Adrenal gland (tissue), 12 donors: Measurements from ENCODE around the gene UBXN11. TPM values are rescaled to one million over a fixed set of nuclear protein-coding genes. Genes with fewer than 3 reads are reported as not detected.

Experiments
- DNase-seq, 7 donors: peaks; one replicate each; pipeline ENCODE4 v3.0.0-alpha.2; 2019 to 2020
- H3K27ac ChIP-seq, 5 donors: fragments of 200-600 bp; sonication (generic) in 4 of 5; 1 replicate in 3 of 5; 2 replicates in 2 of 5; pipeline versions ENCODE4 v1.5.1 to v1.8.0; 2016 to 2020; ENCODE audit warnings: mild to moderate bottlenecking in 1 of 5
- H3K27me3 ChIP-seq: fragments of 200-600 bp; 2 replicates; pipeline ENCODE4 v1.8.0; 2021
- H3K36me3 ChIP-seq, 2 donors: fragments of 200-600 bp; replicated peaks in 1 of 2; 1 replicate in 1 of 2; 2 replicates in 1 of 2; pipeline versions ENCODE4 v1.5.1 to v1.8.0; 2018 to 2022
- H3K4me1 ChIP-seq, 2 donors: fragments of 200-600 bp; replicated peaks in 1 of 2; 1 replicate in 1 of 2; 2 replicates in 1 of 2; pipeline versions ENCODE4 v1.5.1 to v1.8.0; 2018 to 2021
- H3K4me3 ChIP-seq, 4 donors: fragments of 200-600 bp; sonication (generic) in 3 of 4; one replicate each; pipeline ENCODE4 v1.5.1; 2016 to 2018
- H3K9me3 ChIP-seq, 3 donors: fragments of 200-600 bp; sonication (generic) in 1 of 3; replicated peaks in 1 of 3; 1 replicate in 2 of 3; 2 replicates in 1 of 3; pipeline versions ENCODE4 v1.5.1 to v1.8.0; 2016 to 2021
- POLR2A ChIP-seq, 2 donors: fragments of 450-650 bp; IDR thresholded peaks; one replicate each; pipeline ENCODE4 v1.6.1; 2017; ENCODE audit warnings: antibody characterized with exemption in 2 of 2, mild to moderate bottlenecking in 2 of 2, moderate library complexity in 1 of 2
- WGBS, 4 donors: extraction: QIAGEN DNeasy Blood & Tissue Kit in 2 of 4; methylation state at CpG; one replicate each; pipeline versions ENCODE4 v1.1.5 to v1.1.7; 2013 to 2017; 5-methylcytosine and 5-hydroxymethylcytosine counted together
- intact Hi-C, 2 donors: fragments of 100-400 bp; cut with DNase I; formaldehyde crosslinking; loops; one replicate each; pipeline versions ENCODE4 v1.14.1 to v1.15.0; 2022 to 2023
- polyA plus RNA-seq, 3 donors: library from polyadenylated mRNA; stranded (reverse); fragments of 200-250 nt in 2 of 3; fragments of 350-450 nt in 1 of 3; fragmentation: Illumina TruSeq in 1 of 3; extraction: RNeasy Lipid Tissue Mini Kit (QIAGEN cat#74804) in 1 of 3; gene quantifications; one replicate each; pipeline ENCODE4 v1.2.3, GENCODE V29; 2013 to 2014
- total RNA-seq, 9 donors: library from RNA; depleted of rRNA in 4 of 9; stranded (reverse); fragments of >200 nt in 4 of 9; fragments of 120-200 nt in 1 of 9; fragmentation: NEBNext Ultra II Directional in 1 of 9; extraction: Animal tissue kit (Norgen Biotek cat#: 25700) in 1 of 9; gene quantifications; one replicate each; pipeline versions ENCODE4 v1.1.0 to v1.2.4, GENCODE V29; 2013 to 2023
- TF ChIP-seq, protein P1 (sequence below), 6 experiments: fragments of 450-650 bp in 4 of 6; fragments of 200-600 bp in 2 of 6; sonication (generic) in 1 of 6; IDR thresholded peaks; 1 replicate in 5 of 6; 2 replicates in 1 of 6; pipeline versions ENCODE4 v1.5.1 to v1.8.0; 2016 to 2021; ENCODE audit warnings: antibody characterized with exemption in 6 of 6, mild to moderate bottlenecking in 2 of 6, moderate library complexity in 1 of 6
- donor health status: healthy with polysubstance abuse.
- donor health status: Bipolar disorder and iron deficiency.
- donor health status: DM: yes; HTN: yes; CAD: no.
- donor health status: DM: no; HTN: no; CAD: no.
- donor health status: DM: no; HTN: no; CAD: no.
- donor health status: DM: yes; HTN: yes; CAD: no.

Gene UBXN11
- total and polyA plus RNA-seq, 12 donors = 5.3 to 154 (median 13.7) TPM

DNA sequence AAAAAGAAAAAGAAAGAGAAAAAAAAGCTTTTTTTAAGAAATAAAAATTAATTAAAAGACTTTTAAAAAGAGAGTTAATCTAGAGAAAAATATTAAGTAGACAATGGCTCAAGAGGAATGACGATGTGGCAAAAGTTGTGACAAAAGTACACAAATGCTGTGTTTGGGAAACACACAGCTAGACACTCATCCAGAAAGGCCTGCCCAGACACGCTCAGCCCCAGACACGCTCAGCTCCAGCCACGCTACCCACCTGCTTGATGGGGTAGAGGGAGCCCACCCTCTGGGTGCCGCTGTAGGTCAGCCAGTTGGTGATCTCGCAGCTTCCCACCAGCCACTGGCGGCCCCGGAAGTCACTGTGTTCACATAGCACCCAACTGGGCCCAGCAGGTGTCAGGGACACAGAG lies 21.5 kb upstream of the UBXN11 start:
- WGBS, 4 donors = 71 to 90% (median 80%) methylated on average over 8 of the region's 8 CpGs
- Histone ChIP-seq H3K4me3 (no peak overlapping the region), H3K27ac (no peak overlapping the region), H3K4me1 (no peaks in the 10 kb centered on the region), H3K36me3 (no peaks in the 10 kb centered on the region), H3K27me3 (no peaks in the 10 kb centered on the region), H3K9me3 (no peaks in the 10 kb centered on the region)
- intact Hi-C loops = no loop called here
- no peak for DNase-seq
- TF ChIP-seq POLR2A (IDR thresholded peaks at IDR 0.05) = no peak
- TF ChIP-seq, protein P1, sequence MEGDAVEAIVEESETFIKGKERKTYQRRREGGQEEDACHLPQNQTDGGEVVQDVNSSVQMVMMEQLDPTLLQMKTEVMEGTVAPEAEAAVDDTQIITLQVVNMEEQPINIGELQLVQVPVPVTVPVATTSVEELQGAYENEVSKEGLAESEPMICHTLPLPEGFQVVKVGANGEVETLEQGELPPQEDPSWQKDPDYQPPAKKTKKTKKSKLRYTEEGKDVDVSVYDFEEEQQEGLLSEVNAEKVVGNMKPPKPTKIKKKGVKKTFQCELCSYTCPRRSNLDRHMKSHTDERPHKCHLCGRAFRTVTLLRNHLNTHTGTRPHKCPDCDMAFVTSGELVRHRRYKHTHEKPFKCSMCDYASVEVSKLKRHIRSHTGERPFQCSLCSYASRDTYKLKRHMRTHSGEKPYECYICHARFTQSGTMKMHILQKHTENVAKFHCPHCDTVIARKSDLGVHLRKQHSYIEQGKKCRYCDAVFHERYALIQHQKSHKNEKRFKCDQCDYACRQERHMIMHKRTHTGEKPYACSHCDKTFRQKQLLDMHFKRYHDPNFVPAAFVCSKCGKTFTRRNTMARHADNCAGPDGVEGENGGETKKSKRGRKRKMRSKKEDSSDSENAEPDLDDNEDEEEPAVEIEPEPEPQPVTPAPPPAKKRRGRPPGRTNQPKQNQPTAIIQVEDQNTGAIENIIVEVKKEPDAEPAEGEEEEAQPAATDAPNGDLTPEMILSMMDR (IDR thresholded peaks at IDR 0.05) = no peak

DNA sequence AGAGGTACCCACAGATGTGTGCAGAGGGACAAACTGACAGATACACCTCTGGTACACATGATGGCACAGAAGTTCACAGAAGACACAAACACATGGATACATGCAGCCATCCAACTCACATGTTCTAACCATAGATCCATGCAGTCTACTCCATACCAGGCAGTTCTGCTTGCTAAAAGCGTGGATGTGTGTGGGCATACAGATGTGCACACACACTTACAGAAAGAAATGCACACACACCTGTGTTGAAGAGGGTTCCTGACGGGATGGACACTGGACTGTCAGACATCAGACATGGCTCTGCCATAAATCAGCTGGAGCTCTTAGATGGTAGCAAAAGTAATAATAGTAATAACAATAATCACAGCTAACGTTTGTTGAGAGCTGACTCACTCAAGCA lies 18.1 kb upstream of the UBXN11 start:
- no peak for DNase-seq
- no peaks in the 10 kb centered on the region for H3K27me3 ChIP-seq
- no peaks in the 10 kb centered on the region for H3K9me3 ChIP-seq
- TF ChIP-seq, protein P1 (IDR thresholded peaks at IDR 0.05) = no peak
- WGBS, 4 donors = 46 to 79% (median 61%) methylated on average over 3 of the region's 3 CpGs
- no peaks in the 10 kb centered on the region for H3K36me3 ChIP-seq
- no peaks in the 10 kb centered on the region for H3K4me1 ChIP-seq
- intact Hi-C loops = loop anchor here (5.0 kb wide), 2 partner anchors 42 to 157 kb away; partner anchors contain the start of genes C1orf232 (in 1 of the 2), SH3BGRL3 (in 1 of the 2) and ZNF593 (in 1 of the 2)
- no peak overlapping the region for H3K27ac ChIP-seq
- H3K4me3 ChIP-seq = no peak overlapping the region

DNA sequence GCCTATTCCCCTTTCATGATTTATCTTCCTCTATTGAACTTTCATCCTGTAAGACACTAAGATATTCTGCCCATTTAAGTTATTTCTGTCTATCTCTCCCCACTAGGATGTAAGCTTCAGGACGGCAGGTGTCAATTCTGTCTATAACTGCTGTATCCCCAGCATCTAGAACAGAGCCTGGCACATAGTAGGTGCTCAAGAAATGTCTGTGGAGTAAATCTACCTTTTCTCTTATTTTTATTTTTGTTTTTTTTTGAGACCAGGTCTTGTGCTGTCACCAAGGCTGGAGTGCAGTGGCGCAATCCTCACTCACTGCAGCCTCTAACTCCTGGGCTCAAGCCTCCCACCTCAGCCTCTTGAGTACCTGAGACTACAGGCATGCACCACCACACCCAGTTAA lies 16.9 kb upstream of the UBXN11 start:
- Histone ChIP-seq H3K27me3 (no peaks in the 10 kb centered on the region), H3K4me1 (no peaks in the 10 kb centered on the region), H3K9me3 (no peaks in the 10 kb centered on the region), H3K4me3 (no peak overlapping the region), H3K27ac (no peak overlapping the region), H3K36me3 (no peaks in the 10 kb centered on the region)
- TF ChIP-seq, protein P1 (IDR thresholded peaks at IDR 0.05) = no peak
- no peak for TF ChIP-seq POLR2A (IDR thresholded peaks at IDR 0.05)
- no peak for DNase-seq
- intact Hi-C loops = loop anchor here (5.0 kb wide), 2 partner anchors 41 to 156 kb away; partner anchors contain the start of genes C1orf232 (in 1 of the 2), SH3BGRL3 (in 1 of the 2) and ZNF593 (in 1 of the 2)
- 87 to 93% (median 88%) methylated on average over 2 of the region's 2 CpGs for WGBS, 4 donors

DNA sequence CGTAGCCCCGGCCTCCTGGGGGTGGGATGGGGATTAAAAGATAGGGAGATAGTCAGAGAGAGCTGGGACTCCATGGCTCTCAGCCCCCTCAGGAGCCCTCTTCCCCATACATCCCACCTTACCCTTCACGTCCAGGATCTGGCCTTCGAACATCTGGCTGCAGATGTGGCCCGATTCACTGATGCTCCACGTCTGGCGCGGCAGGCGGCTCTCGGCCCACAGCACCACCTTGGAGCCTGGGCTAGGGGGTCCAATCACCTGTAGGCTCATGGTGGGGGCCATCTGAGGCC lies 15.6 kb upstream of the UBXN11 start:
- Histone ChIP-seq H3K9me3 (no peaks in the 10 kb centered on the region), H3K36me3 (no peaks in the 10 kb centered on the region), H3K4me3 (no peak overlapping the region), H3K27me3 (no peaks in the 10 kb centered on the region), H3K4me1 (no peaks in the 10 kb centered on the region), H3K27ac (no peak overlapping the region)
- TF ChIP-seq, protein P1 (IDR thresholded peaks at IDR 0.05) = no peak
- no peak for TF ChIP-seq POLR2A (IDR thresholded peaks at IDR 0.05)
- 41 to 98% (median 60%) methylated on average over 6 to 10 of the region's 10 CpGs for WGBS, 4 donors
- no peak for DNase-seq
- intact Hi-C loops = loop anchor here (5.0 kb wide), 2 partner anchors 40 to 155 kb away; partner anchors contain the start of genes C1orf232 (in 1 of the 2), SH3BGRL3 (in 1 of the 2) and ZNF593 (in 1 of the 2)
